IMR-90 (cell line): ENCODE measurements around the gene KATNAL2. TPM values are rescaled to one million over a fixed set of nuclear protein-coding genes. Genes with fewer than 3 reads are reported as not detected.
"Not testable (repeated sequence)": the region's sequence is repeated elsewhere in the genome, so short reads cannot be mapped to it uniquely, and the experiment has no call there.

Source experiments
- ATAC-seq: fragments of 200-7000 bp; cut with Tn5 transposase; 2 replicates; pipeline ENCODE4 v1.9.1; 2020; ENCODE audit warnings: low read depth, mild to moderate bottlenecking, moderate library complexity
- BruUV-seq: library from RNA; stranded (reverse); fragments of 400-500 nt; replicated peaks from 2 replicates; lab custom pipeline; 2021; lab: Mats Ljungman, UMichigan
- CTCF ChIA-PET: fragments of 300-600 bp; formaldehyde crosslinking; extraction: SDS; loops from one replicate; lab custom pipeline; 2021; ENCODE audit warnings: antibody characterized with exemption; lab: Yijun Ruan, JAX
- POLR2A ChIA-PET: fragments of 300-600 bp; sonication (Branson Sonifier 250); formaldehyde crosslinking; loops from one replicate; lab custom pipeline; 2022; ENCODE audit warnings: antibody characterized with exemption; ENCODE audit not compliant: unreplicated experiment; lab: Charles Lee
- DNase-seq: peaks from one replicate; pipeline ENCODE4 v3.0.0; 2013
- H2AFZ ChIP-seq: replicated peaks from 2 replicates; pipeline ENCODE3; 2013; ENCODE audit warnings: low read length, mild to moderate bottlenecking; ENCODE audit not compliant: poor library complexity
- H2AK5ac ChIP-seq: 2 replicates; pipeline ENCODE4 v1.6.1; 2013; ENCODE audit warnings: low read depth, low read length, inconsistent platforms
- H2AK9ac ChIP-seq: replicated peaks from 2 replicates; pipeline ENCODE3; 2013; ENCODE audit warnings: mild to moderate bottlenecking, low read depth, low read length, moderate library complexity; ENCODE audit not compliant: poor library complexity
- H2BK120ac ChIP-seq: 2 replicates; pipeline ENCODE4 v1.6.1; 2013; ENCODE audit warnings: low read depth, low read length, inconsistent platforms
- H2BK15ac ChIP-seq: 3 replicates; pipeline ENCODE4 v1.6.1; 2013; ENCODE audit warnings: low read depth, low read length, inconsistent platforms
- H2BK20ac ChIP-seq: 2 replicates; pipeline ENCODE4 v1.6.1; 2013; ENCODE audit warnings: low read depth, mild to moderate bottlenecking, inconsistent platforms, low read length, moderate library complexity
- H2BK5ac ChIP-seq: 2 replicates; pipeline ENCODE4 v1.6.1; 2013; ENCODE audit warnings: mild to moderate bottlenecking, low read depth, low read length, inconsistent platforms; ENCODE audit not compliant: poor library complexity, severe bottlenecking
- H3K14ac ChIP-seq: replicated peaks from 2 replicates; pipeline ENCODE4 v1.6.1; 2013; ENCODE audit warnings: low read depth, low read length, inconsistent platforms
- H3K18ac ChIP-seq: 2 replicates; pipeline ENCODE4 v1.6.1; 2013; ENCODE audit warnings: low read depth, low read length, control low read depth
- H3K23ac ChIP-seq: 2 replicates; pipeline ENCODE4 v1.6.1; 2013; ENCODE audit warnings: low read depth, low read length, inconsistent platforms
- H3K27ac ChIP-seq: 2 replicates; pipeline ENCODE4 v1.5.1; 2013; ENCODE audit warnings: mild to moderate bottlenecking, control low read depth, low read length; ENCODE audit not compliant: insufficient read depth
- H3K27me3 ChIP-seq: 2 replicates; pipeline ENCODE4 v1.6.1; 2013; ENCODE audit warnings: low read length; ENCODE audit not compliant: control insufficient read depth, insufficient read depth
- H3K36me3 ChIP-seq: 2 replicates; pipeline ENCODE4 v1.6.1; 2013; ENCODE audit warnings: low read length, mixed read lengths; ENCODE audit not compliant: control insufficient read depth, insufficient read depth
- H3K4ac ChIP-seq: 2 replicates; pipeline ENCODE4 v1.6.1; 2013; ENCODE audit warnings: low read depth, low read length, inconsistent platforms
- H3K4me1 ChIP-seq: 2 replicates; pipeline ENCODE4 v1.6.1; 2013; ENCODE audit warnings: low read length, mixed read lengths; ENCODE audit not compliant: control insufficient read depth, insufficient read depth
- H3K4me2 ChIP-seq: 2 replicates; pipeline ENCODE4 v1.6.1; 2013; ENCODE audit warnings: low read depth, mild to moderate bottlenecking, control low read depth, low read length, moderate library complexity
- H3K4me3 ChIP-seq: 2 replicates; pipeline ENCODE4 v1.5.1; 2013; ENCODE audit warnings: low read depth, mild to moderate bottlenecking, control low read depth, low read length, moderate library complexity; ENCODE audit not compliant: insufficient read depth
- H3K56ac ChIP-seq: 2 replicates; pipeline ENCODE4 v1.6.1; 2013; ENCODE audit warnings: low read length, inconsistent platforms; ENCODE audit not compliant: insufficient read depth; ENCODE audit errors: extremely low read depth
- H3K79me1 ChIP-seq, 2 experiments: 2 replicates each; pipeline ENCODE4 v1.6.1; 2013; ENCODE audit warnings: low read length in 2 of 2, inconsistent platforms in 1 of 2, low read depth in 1 of 2
- H3K9ac ChIP-seq: 2 replicates; pipeline ENCODE4 v1.6.1; 2013; ENCODE audit warnings: low read depth, low read length, control low read depth
- H3K9me1 ChIP-seq: 2 replicates; pipeline ENCODE4 v1.6.1; 2013; ENCODE audit warnings: low read length, inconsistent platforms; ENCODE audit not compliant: insufficient read depth
- H3K9me3 ChIP-seq: 2 replicates; pipeline ENCODE4 v1.6.1; 2013; ENCODE audit warnings: low read length; ENCODE audit not compliant: control insufficient read depth, insufficient read depth
- H4K20me1 ChIP-seq: 2 replicates; pipeline ENCODE4 v1.6.1; 2013; ENCODE audit warnings: low read length, inconsistent platforms; ENCODE audit not compliant: insufficient read depth
- H4K5ac ChIP-seq: 2 replicates; pipeline ENCODE4 v1.6.1; 2013; ENCODE audit warnings: mild to moderate bottlenecking, low read depth, low read length, control low read depth
- H4K8ac ChIP-seq, 2 experiments: 2 replicates each; pipeline ENCODE4 v1.6.1; 2013; ENCODE audit warnings: low read depth in 2 of 2, low read length in 2 of 2, control low read depth in 1 of 2, inconsistent platforms in 1 of 2
- H4K91ac ChIP-seq: 2 replicates; pipeline ENCODE4 v1.6.1; 2013; ENCODE audit warnings: low read depth, low read length, inconsistent platforms; ENCODE audit not compliant: insufficient read depth
- BHLHE40 ChIP-seq: fragments of 150-350 bp; IDR thresholded peaks from 2 replicates; pipeline ENCODE4 v1.6.1; 2016; ENCODE audit warnings: mild to moderate bottlenecking, low read depth, low read length
- POLR2A ChIP-seq: IDR thresholded peaks from 2 replicates; pipeline ENCODE4 v1.6.1; 2012; ENCODE audit warnings: mild to moderate bottlenecking, low read depth, low read length
- RCOR1 ChIP-seq: IDR thresholded peaks from 2 replicates; pipeline ENCODE4 v1.6.1; 2012; ENCODE audit warnings: mild to moderate bottlenecking, low read length, improper control_type of control experiment; ENCODE audit not compliant: insufficient replicate concordance
- WGBS, 2 experiments: methylation state at CpG; one replicate each; pipeline versions ENCODE4 v1.1.5 to v1.1.7; 2013; ENCODE audit warnings: missing lambda C conversion rate in 2 of 2; ENCODE audit not compliant: insufficient read length in 1 of 2; ENCODE audit errors: extremely low coverage in 2 of 2; 5-methylcytosine and 5-hydroxymethylcytosine counted together
- dilution Hi-C: fragments of 300-500 bp; cut with HindIII; formaldehyde crosslinking; loops from one replicate; pipeline ENCODE4 v1.14.3; 2018; ENCODE audit warnings: low sequenced_read_pairs; ENCODE audit not compliant: unreplicated experiment
- in situ Hi-C: fragments of 300-500 bp; cut with MboI; formaldehyde crosslinking; loops from 3 replicates; pipeline ENCODE4 v1.14.3; 2019; ENCODE audit warnings: low sequenced_read_pairs, inconsistent platforms, mixed read lengths
- intact Hi-C: fragments of 100-400 bp; cut with micrococcal nuclease; formaldehyde crosslinking; loops from 2 replicates; pipeline ENCODE4 v1.10.0; 2022
- polyA plus RNA-seq, 3 experiments: library from polyadenylated mRNA; depleted of rRNA; stranded (reverse); fragments of >200 nt; gene quantifications; 2 replicates each; pipeline ENCODE4 v1.2.3, GENCODE V29; 2012; ENCODE audit warnings: low replicate concordance in 1 of 3
- total RNA-seq: library from RNA; depleted of rRNA; stranded (reverse); fragments of >200 nt; gene quantifications from 2 replicates; pipeline ENCODE4 v1.2.3, GENCODE V29; 2012

The KATNAL2 gene
- total and polyA plus RNA-seq, 2 of the 4 experiments (the other 2 are of a cell fraction), result 0.90 to 2.3 TPM

- ATAC-seq (no peak), DNase-seq (no peak)
- no peaks in the 10 kb centered on the region for H3K27me3 ChIP-seq
- dilution Hi-C loops, result no loop called here
- no peak overlapping the region for H2BK5ac ChIP-seq
- CTCF ChIA-PET, result interaction anchor here (0.7 kb wide), 1 partner anchor 1392 kb away, joined by 4 read pairs; no protein-coding TSS in a partner anchor
- no peak overlapping the region for H4K91ac ChIP-seq
- H3K4me2 ChIP-seq, result no peak overlapping the region
- POLR2A ChIA-PET, result no interaction called here
- H3K9me3 ChIP-seq, result peaks cover 1% of the 10 kb centered on the region; the same call in 1 of the 2 replicates
- H4K20me1 ChIP-seq, result no peaks in the 10 kb centered on the region
- no peak overlapping the region for H2BK120ac ChIP-seq
- H3K9ac ChIP-seq, result no peak overlapping the region
- intact Hi-C loops, result no loop called here
- no peak overlapping the region for H3K56ac ChIP-seq
- no TSS peak for BruUV-seq
- H2AFZ ChIP-seq, result no peak overlapping the region
- H3K4me1 ChIP-seq, result no peaks in the 10 kb centered on the region
- no peak overlapping the region for H2BK15ac ChIP-seq
- H4K5ac ChIP-seq, result no peak overlapping the region
- H3K4me3 ChIP-seq, result no peak overlapping the region
- H3K18ac ChIP-seq, result no peak overlapping the region
- no peak overlapping the region for H3K27ac ChIP-seq
- no peaks in the 10 kb centered on the region for H3K9me1 ChIP-seq
- no peak overlapping the region for H2BK20ac ChIP-seq
- no peak overlapping the region for H4K8ac ChIP-seq
- no peak overlapping the region for H3K14ac ChIP-seq
- H2AK5ac ChIP-seq, result no peak overlapping the region
- H3K23ac ChIP-seq, result no peak overlapping the region
- H3K79me1 ChIP-seq, result no peaks in the 10 kb centered on the region
- WGBS, 2 experiments, result no CpG with 5 or more reads among the region's 4 CpGs
- TF ChIP-seq RCOR1 (no peak), POLR2A (no peak), BHLHE40 (no peak)
- no peak overlapping the region for H3K4ac ChIP-seq
- in situ Hi-C loops, result no loop called here
- no peaks in the 10 kb centered on the region for H3K36me3 ChIP-seq
- H2AK9ac ChIP-seq, result no peak overlapping the region
Observed at GRCh38 chr18:46958209-46958608, 40.8 kb downstream of the KATNAL2 start.

GRCh38 chr18:46963656-46964578 lies 46.5 kb downstream of the KATNAL2 start:
- dilution Hi-C loops, BruUV-seq, H3K36me3 ChIP-seq, H3K4ac ChIP-seq, H3K23ac ChIP-seq, H3K56ac ChIP-seq, H2AFZ ChIP-seq, H2BK15ac ChIP-seq, POLR2A ChIA-PET, H3K9ac ChIP-seq, H4K91ac ChIP-seq, CTCF ChIA-PET, H3K18ac ChIP-seq, H3K14ac ChIP-seq, H2AK9ac ChIP-seq, H3K27me3 ChIP-seq, H2BK20ac ChIP-seq, H2BK5ac ChIP-seq, H4K8ac ChIP-seq, H4K20me1 ChIP-seq, H4K5ac ChIP-seq, H3K79me1 ChIP-seq, ATAC-seq, H3K27ac ChIP-seq, H3K4me3 ChIP-seq, H2AK5ac ChIP-seq, H2BK120ac ChIP-seq, in situ Hi-C loops, H3K4me2 ChIP-seq, intact Hi-C loops, H3K9me1 ChIP-seq, DNase-seq, H3K4me1 ChIP-seq: not testable (repeated sequence)
- no CpG with 5 or more reads among the region's 79 CpGs for WGBS, 2 experiments
- peaks cover 10% of the 10 kb centered on the region for H3K9me3 ChIP-seq
